ENCODE results near the gene CACNA1S.

DNA sequence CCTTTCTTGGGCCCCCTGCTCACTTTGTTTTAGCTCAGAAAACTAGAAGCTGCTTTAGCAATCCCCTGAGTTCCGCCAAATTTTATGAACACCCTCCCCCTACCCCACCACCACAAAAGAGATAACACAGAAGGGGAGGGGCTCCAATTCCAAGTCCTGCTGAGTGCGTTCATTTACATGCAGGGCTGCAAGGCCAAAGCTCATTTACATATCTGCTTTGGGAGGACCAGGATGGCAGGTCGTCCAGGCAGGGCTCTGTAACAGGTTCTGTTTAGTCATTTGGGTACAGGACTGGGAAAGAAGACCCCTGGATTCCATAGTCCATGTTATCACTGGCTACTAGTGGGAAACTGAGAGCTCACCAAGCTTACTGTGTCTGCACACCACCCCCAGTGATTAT lies 52.8 kb downstream of the CACNA1S start:
- TF ChIP-seq, protein P1, sequence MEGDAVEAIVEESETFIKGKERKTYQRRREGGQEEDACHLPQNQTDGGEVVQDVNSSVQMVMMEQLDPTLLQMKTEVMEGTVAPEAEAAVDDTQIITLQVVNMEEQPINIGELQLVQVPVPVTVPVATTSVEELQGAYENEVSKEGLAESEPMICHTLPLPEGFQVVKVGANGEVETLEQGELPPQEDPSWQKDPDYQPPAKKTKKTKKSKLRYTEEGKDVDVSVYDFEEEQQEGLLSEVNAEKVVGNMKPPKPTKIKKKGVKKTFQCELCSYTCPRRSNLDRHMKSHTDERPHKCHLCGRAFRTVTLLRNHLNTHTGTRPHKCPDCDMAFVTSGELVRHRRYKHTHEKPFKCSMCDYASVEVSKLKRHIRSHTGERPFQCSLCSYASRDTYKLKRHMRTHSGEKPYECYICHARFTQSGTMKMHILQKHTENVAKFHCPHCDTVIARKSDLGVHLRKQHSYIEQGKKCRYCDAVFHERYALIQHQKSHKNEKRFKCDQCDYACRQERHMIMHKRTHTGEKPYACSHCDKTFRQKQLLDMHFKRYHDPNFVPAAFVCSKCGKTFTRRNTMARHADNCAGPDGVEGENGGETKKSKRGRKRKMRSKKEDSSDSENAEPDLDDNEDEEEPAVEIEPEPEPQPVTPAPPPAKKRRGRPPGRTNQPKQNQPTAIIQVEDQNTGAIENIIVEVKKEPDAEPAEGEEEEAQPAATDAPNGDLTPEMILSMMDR (IDR thresholded peaks at IDR 0.05; ENCODE audit: low read length), result no peak
- TF ChIP-seq EZH2 (IDR thresholded peaks at IDR 0.05; ENCODE audit: borderline replicate concordance, low read length), result no peak
